Effector CD4-positive, alpha-beta T cell (primary cell): ENCODE results near the gene MXI1.

Experiments used
- DNase-seq: peaks from one replicate; pipeline ENCODE4 v3.0.0-alpha.2; 2020

MXI1 gene

GRCh38 chr10:110216240-110216639 is 8.8 kb downstream of the MXI1 start:
- DNase-seq = no peak

GRCh38 chr10:110216942-110217661 is 9.7 kb downstream of the MXI1 start:
- DNase-seq = no peak

GRCh38 chr10:110217662-110218008 is 10.2 kb downstream of the MXI1 start:
- DNase-seq = no peak

GRCh38 chr10:110218632-110219031 is 11.2 kb downstream of the MXI1 start:
- no peak for DNase-seq

- DNase-seq = no peak
These were observed 12.5 kb downstream of the MXI1 start for GRCh38 chr10:110219884-110220283.

GRCh38 chr10:110220398-110220797 is 13.0 kb downstream of the MXI1 start:
- DNase-seq = no peak

- no peak for DNase-seq
These were observed 13.8 kb downstream of the MXI1 start for GRCh38 chr10:110221044-110221720.

GRCh38 chr10:110221721-110222261 is 14.4 kb downstream of the MXI1 start:
- DNase-seq = peak; percentile 72

GRCh38 chr10:110222641-110223297 is 15.4 kb downstream of the MXI1 start:
- DNase-seq = no peak

- no peak for DNase-seq
These were observed 16.0 kb downstream of the MXI1 start for GRCh38 chr10:110223298-110223925.

- no peak for DNase-seq
These were observed 17.6 kb downstream of the MXI1 start for GRCh38 chr10:110224992-110225391.

GRCh38 chr10:110225441-110225755 is 18.0 kb downstream of the MXI1 start:
- no peak for DNase-seq

GRCh38 chr10:110225756-110226542 is 18.5 kb downstream of the MXI1 start:
- peak; percentile 83 for DNase-seq

GRCh38 chr10:110226543-110226925 is 19.1 kb downstream of the MXI1 start:
- DNase-seq = peak; percentile 79

GRCh38 chr10:110226926-110227641 is 19.7 kb downstream of the MXI1 start:
- DNase-seq = peak; percentile 68

- DNase-seq = no peak
These were observed 20.7 kb downstream of the MXI1 start for GRCh38 chr10:110228066-110228465.

GRCh38 chr10:110229155-110229554 is 21.8 kb downstream of the MXI1 start:
- DNase-seq = no peak

GRCh38 chr10:110233846-110234245 is 26.4 kb downstream of the MXI1 start:
- no peak for DNase-seq

GRCh38 chr10:110237894-110238480 is 30.6 kb downstream of the MXI1 start:
- DNase-seq = no peak

GRCh38 chr10:110239892-110240291 is 32.5 kb downstream of the MXI1 start:
- no peak for DNase-seq

GRCh38 chr10:110241407-110241806 is 34.0 kb downstream of the MXI1 start:
- no peak for DNase-seq

GRCh38 chr10:110241841-110242240 is 34.4 kb downstream of the MXI1 start:
- no peak for DNase-seq
